ENCODE data around the gene ENC1. TPM values are rescaled to one million over a fixed set of nuclear protein-coding genes. Genes with fewer than 3 reads are reported as not detected.

The ENC1 gene
- total and polyA plus RNA-seq, 10 of the 15 experiments (the other 5 are each of a cell fraction or from before 2014, with no cell fraction given), result 8.2 to 55.5 (median 32.1) TPM

- WGBS (ENCODE audit: insufficient coverage, insufficient replicate concordance, low lambda C conversion rate, missing lambda C conversion rate), result over 99% methylated on average over 12 of the region's 12 CpGs
- Histone ChIP-seq H3K4me1 (ENCODE audit: control insufficient read depth, insufficient read depth, low read length) (peaks cover 30% of the 10 kb centered on the region), H4K20me1 (ENCODE audit: control insufficient read depth, insufficient read depth) (no peaks in the 10 kb centered on the region), H3K9me3 (replicated peaks; ENCODE audit: control insufficient read depth, insufficient read depth, low read length) (no peaks in the 10 kb centered on the region), H3K36me3 (ENCODE audit: control insufficient read depth in 2 of 2, insufficient read depth in 2 of 2, low read length in 1 of 2) (peaks cover 14 to 16% of the 10 kb centered on the region in 2 experiments), H3K27me3 (replicated peaks in 1 of 2; ENCODE audit: control insufficient read depth in 2 of 2, insufficient read depth in 2 of 2, low read length in 1 of 2) (no peaks in the 10 kb centered on the region), H3K4me3 (no peak overlapping the region), H2AFZ (ENCODE audit: control insufficient read depth, low read depth, low read length) (no peak overlapping the region), H3K9ac (ENCODE audit: control insufficient read depth, insufficient read depth, low read length) (no peak overlapping the region), H3K27ac (ENCODE audit: control insufficient read depth, insufficient read depth) (no peak overlapping the region), H3K4me2 (ENCODE audit: control insufficient read depth, insufficient read depth) (peak overlapping the region; percentile 3; the same call in 1 of the 2 replicates), H3K79me2 (ENCODE audit: control insufficient read depth, insufficient read depth, low read length) (peaks cover 59% of the 10 kb centered on the region)
- intact Hi-C loops (cut with micrococcal nuclease; ENCODE audit: unreplicated experiment), result loop anchor here (10.0 kb wide), 1 partner anchor 951 kb away; no protein-coding TSS in a partner anchor
- no peak for FAIRE-seq
- POLR2A ChIA-PET, result interaction anchor here (0.7 kb wide), 1 partner anchor 819 kb away, joined by 3 read pairs; no protein-coding TSS in a partner anchor
- no TSS peak for BruUV-seq (replicated peaks)
- CTCF ChIA-PET, result interaction anchor here (2.3 kb wide), 1 partner anchor 734 kb away, joined by 7 read pairs; no protein-coding TSS in a partner anchor
- no peak for DNase-seq (ENCODE audit: low read depth, low spot score)
- RAD21 ChIA-PET (ENCODE audit: unreplicated experiment), result interaction anchor here (0.9 to 1.5 kb wide), 2 partner anchors 62 to 171 kb away, joined by 3 read pairs; no protein-coding TSS in a partner anchor
- ATAC-seq, result no peak
- in situ Hi-C loops (cut with MboI), result loop anchor here (5.0 kb wide), 1 partner anchor 144 kb away; no protein-coding TSS in a partner anchor
- SMC1A ChIA-PET (ENCODE audit: uncharacterized antibody, unreplicated experiment), result interaction anchor here (1.2 to 1.3 kb wide), 2 partner anchors 13 to 48 kb away, joined by 3 read pairs; no protein-coding TSS in a partner anchor
- TF ChIP-seq TCF7 (IDR thresholded peaks at IDR 0.05; ENCODE audit: borderline replicate concordance), result no peak
- TF ChIP-seq SIX5 (IDR thresholded peaks at IDR 0.05; ENCODE audit: low read depth, low read length, severe bottlenecking), result no peak
- no peak for TF ChIP-seq CHD2 (IDR thresholded peaks at IDR 0.05; ENCODE audit: borderline replicate concordance, low read depth, low read length)
- no peak for TF ChIP-seq HDAC6 (IDR thresholded peaks at IDR 0.05; ENCODE audit: unreplicated experiment)
- TF ChIP-seq ZNF217 (IDR thresholded peaks at IDR 0.05), result no peak
- no peak for TF ChIP-seq RUNX3 (IDR thresholded peaks at IDR 0.05; ENCODE audit: low read length)
- TF ChIP-seq ELK1 (IDR thresholded peaks at IDR 0.05; ENCODE audit: low read depth, low read length), result no peak
- TF ChIP-seq RB1 (IDR thresholded peaks at IDR 0.05; ENCODE audit: borderline replicate concordance), result no peak
- no peak for TF ChIP-seq JUNB (IDR thresholded peaks at IDR 0.05)
- no peak for TF ChIP-seq TARDBP (IDR thresholded peaks at IDR 0.05; ENCODE audit: borderline replicate concordance)
- TF ChIP-seq SMAD1 (IDR thresholded peaks at IDR 0.05; ENCODE audit: low read depth, partially characterized antibody), result no peak
- TF ChIP-seq POU2F2 (IDR thresholded peaks at IDR 0.05; ENCODE audit: borderline replicate concordance, low read depth, low read length), result no peak
- TF ChIP-seq E2F8 (IDR thresholded peaks at IDR 0.05; ENCODE audit: low read depth, partially characterized antibody), result no peak
- TF ChIP-seq BCLAF1 (IDR thresholded peaks at IDR 0.05), result no peak
- no peak for TF ChIP-seq NFYA (IDR thresholded peaks at IDR 0.05; ENCODE audit: borderline replicate concordance, low read depth, low read length)
- TF ChIP-seq KAT2A (conservative IDR thresholded peaks at IDR 0.05; ENCODE audit: control insufficient read depth, low read depth, low read length), result no peak
- no peak for TF ChIP-seq MTA2 (IDR thresholded peaks at IDR 0.05; ENCODE audit: low read depth)
- TF ChIP-seq ATF3 (IDR thresholded peaks at IDR 0.05; ENCODE audit: borderline replicate concordance, extremely low read depth, low read depth, low read length), result no peak
These were observed 4.4 kb downstream of the ENC1 start for GRCh38 chr5:74636149-74636548.

Data from GM12878 (cell line).